NCI-H1092 (cell line): ENCODE results near the gene SLC38A7.
A peak's percentile ranks its signal among the peaks of the same experiment; 100 is the strongest.

Source experiments
- DNase-seq: peaks from one replicate; lab custom pipeline; 2025; lab: John Stamatoyannopoulos, UW

SLC38A7 gene

DNA sequence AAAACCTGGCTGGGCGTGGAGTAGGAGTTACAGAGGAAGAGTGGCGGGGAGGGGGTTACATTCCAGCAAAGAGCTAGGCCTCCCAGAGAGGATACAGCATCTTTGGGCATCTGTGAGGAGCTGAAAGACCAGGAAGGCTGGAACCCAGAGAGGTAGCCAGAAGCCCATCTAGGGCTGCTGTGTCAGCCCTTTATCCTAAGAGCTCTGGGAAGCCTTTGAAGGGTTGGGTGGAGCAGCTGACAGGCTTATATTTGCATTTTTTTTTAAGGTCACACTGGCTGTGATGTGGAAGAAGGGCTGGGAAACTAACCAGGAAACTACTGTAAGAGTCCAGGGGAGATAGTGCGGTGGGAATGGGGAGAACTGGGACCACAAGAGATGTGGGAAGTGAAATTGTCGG lies 48.1 kb downstream of the SLC38A7 start:
- DNase-seq: no peak

DNA sequence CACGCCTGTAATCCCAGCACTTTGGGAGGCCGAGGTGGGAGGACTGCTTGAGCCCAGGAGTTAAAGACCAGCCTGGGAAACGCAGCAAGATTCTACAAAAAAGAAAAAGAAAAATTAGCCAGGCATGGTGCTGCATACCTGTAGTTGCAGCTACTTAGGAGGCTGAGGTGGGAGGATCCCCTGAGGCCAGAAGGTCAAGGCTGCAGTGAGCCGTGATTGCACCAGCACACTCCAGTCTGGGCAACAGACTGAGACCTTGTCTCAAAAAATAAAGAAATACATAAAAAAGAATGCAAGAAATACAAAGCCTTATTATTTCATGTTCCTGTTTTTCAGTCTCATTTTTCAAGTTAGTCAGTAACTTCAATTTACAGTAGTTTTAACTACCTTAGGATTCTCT lies 49.1 kb downstream of the SLC38A7 start:
- DNase-seq: no peak

DNA sequence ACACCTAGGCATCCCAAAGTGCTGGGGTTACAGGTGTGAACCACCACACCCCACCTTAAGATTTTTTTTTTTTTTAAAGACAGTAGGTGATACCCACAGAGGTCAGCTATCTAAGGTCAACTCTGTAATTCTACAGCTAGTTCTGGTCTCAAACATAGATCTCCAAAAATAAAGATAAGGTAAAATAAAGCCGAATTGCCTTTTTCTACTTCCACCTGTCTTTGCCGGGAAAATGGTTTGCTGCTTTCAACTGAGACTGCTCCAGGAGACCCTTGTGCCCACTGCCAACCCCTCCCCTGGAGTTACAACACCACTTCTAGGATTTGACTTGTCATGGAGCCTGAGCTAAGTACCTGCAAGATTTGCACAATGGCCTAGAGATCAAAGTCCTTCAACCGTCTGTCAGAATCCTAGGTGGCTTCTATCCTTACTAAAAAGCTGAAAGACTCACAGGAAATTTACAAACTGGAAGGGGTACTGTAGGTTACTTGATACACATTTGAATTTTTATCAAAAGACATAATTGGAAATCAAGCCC lies 50.2 kb downstream of the SLC38A7 start:
- no peak for DNase-seq

DNA sequence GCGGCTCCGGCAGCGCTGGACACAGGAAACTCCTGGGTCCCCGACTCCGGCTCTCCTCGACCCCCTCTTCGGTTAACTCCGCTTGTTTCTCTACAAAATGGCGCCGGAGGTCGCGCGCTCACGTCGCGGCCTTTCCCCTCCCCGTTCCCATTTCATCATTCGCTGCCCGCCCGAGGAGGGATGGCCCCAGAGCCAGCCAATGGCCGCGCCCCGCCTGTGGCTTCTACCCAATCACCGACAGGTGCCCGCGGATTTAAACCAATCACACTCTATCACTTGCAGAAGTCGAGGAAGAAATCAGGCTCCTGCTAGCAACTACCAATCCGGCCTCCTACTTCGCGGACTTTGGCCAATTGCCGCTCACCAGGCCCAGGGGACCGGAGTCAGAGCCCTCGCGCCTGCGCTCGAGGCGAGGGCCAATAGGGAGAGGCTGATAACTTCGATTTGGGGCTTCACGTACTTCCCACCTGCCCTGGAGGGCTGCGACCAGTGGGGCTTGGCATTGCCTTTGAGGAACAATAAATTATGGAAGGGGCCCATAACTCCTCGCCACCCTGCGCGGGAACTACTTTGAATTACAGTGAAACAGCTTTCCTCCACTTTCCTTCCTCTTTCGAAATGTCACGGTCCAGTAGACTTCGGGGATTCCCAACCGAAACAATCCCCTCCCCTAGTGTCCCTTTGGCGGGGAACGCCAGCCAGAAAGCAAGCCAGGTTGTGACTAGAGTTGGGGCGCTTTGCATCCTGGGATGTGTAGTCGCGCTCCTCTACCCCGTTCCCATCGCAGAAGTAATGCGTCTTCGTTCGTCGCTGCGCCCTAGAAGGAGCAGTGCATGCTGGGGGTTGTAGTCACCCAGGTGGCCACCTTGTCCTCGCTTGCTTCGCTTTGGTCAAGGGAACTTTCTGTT lies 54.6 kb downstream of the SLC38A7 start, which contains the start of gene CNOT1:
CNOT1 (minus strand) TSS at position 94 of the 908 bp plus-strand sequence. CDS start 30,489 bp downstream, outside the sequence.
- DNase-seq: peak; percentile 99

DNA sequence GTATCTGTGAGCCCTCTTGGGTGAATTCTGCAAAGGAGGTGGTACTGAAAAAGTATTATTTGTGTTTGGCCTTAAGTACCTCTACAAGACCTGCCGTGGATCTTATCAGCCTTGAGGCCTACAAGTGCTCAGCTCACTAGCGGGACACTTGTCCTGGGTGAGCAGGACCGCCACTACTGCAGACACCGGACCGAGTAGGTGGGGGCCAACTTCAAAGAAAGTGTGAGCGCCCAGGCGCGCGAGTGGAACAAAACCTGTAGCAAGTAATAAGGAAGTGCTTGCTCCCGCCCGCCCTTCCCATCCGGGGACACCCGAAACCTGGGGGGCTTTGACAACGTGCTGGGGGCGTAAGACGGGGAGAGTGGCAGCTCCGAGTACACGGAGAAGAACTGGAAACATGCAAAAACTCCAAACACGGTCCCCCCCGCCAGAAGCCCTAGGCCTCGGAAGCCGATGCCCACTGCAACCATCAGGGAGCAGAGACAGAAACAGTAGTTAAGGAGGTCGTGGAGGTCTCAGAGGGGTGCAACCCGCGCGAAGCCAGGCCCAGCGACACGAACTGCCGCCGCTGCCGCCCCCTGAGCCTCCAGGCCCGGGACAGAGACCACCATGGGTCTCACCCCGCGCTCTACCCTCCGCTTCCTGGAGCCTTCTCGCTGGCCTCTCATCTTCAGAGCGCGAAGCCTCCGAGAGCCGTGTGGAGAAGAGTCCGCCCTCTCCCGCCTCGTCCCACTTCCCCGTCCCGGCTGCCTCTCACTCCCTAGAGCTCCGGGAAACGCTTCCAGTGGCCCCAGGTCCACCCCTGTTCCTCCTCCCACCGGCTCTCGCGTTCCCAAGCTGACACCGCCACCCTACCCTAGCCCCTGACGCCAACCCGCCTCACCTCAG lies 55.5 kb downstream of the SLC38A7 start:
- peak; percentile 5 for DNase-seq

DNA sequence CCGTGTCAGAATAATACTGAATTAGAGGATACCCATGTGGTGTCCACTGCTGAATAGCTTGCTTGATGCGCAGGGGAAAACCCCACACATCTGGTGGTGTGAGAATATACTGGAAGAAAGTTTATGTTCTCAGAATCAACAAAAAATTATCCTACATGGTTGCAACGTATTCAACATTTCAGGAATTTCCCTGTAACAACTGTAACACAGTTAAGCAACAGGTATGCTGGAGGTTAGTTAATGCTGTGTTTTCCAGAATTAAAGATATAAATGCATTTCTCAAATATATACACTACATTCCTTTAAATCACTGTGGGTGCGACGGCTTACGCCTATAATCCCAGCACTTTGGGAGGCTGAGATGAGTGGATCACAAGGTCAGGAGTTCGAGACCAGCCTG lies 60.4 kb downstream of the SLC38A7 start:
- DNase-seq: no peak

DNA sequence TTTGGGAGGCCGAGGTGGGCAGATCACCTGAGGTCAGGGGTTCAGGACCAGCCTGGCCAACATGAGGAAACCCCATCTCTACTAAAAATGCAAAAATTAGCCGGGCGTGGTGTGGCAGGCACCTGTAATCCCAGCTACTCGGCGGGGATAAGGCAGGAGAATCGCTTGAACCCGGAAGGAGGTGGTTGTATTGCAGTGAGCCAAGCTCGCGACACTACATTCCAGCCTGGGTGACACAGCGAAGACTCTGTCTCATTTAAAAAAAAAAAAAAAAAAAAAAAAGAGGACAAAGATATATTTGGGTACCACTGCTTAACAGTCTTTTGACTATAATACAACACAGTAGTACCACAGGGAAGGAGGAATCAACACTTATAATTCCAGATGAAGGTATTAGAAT lies 64.2 kb downstream of the SLC38A7 start:
- no peak for DNase-seq

DNA sequence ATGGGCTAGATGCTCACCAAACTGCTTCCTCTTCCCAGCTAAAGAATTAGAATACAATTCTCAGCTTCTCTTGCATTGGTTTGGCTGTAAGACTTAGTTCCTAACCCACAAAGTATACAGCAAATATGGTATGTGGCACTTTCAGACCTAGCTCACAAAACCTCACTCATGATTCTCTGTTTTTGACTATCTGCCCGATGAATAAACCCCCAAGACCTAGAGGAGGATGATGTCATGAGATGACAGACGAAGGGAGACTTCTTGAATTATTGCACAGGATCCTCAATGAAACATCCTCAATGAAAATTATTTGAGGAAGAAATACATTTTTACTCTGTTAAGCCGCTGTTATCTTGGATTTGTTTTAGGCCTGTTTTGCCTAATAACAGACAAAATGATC lies 69.3 kb downstream of the SLC38A7 start:
- DNase-seq: no peak
